Breast epithelium (tissue), 4 donors: ENCODE results near the gene MINDY2. TPM values are rescaled to one million over a fixed set of nuclear protein-coding genes. Genes with fewer than 3 reads are reported as not detected.

Experiments
- DNase-seq, 2 donors: peaks; one replicate each; pipeline ENCODE4 v3.0.0-alpha.2; 2019; ENCODE audit warnings: low spot score in 2 of 2
- H3K27ac ChIP-seq, 2 donors: fragments of 200-600 bp; sonication (generic) in 1 of 2; one replicate each; pipeline ENCODE4 v1.5.1; 2016 to 2019; ENCODE audit warnings: mild to moderate bottlenecking in 1 of 2
- H3K27me3 ChIP-seq, 2 donors: fragments of 200-600 bp; sonication (generic) in 1 of 2; one replicate each; pipeline versions ENCODE4 v1.5.1 to v1.6.0; 2017 to 2019; ENCODE audit warnings: control low read depth in 1 of 2, mild to moderate bottlenecking in 1 of 2
- H3K36me3 ChIP-seq: fragments of 200-600 bp; one replicate; pipeline ENCODE4 v1.5.1; 2019
- H3K4me1 ChIP-seq, 2 donors: fragments of 200-600 bp; sonication (generic); one replicate each; pipeline ENCODE4 v1.5.1; 2016 to 2019; ENCODE audit warnings: control low read depth in 1 of 2
- H3K4me3 ChIP-seq, 3 donors: fragments of 200-600 bp; sonication (generic); 1 replicate in 2 of 3; 2 replicates in 1 of 3; pipeline ENCODE4 v1.5.1; 2016 to 2019; ENCODE audit warnings: mild to moderate bottlenecking in 3 of 3, moderate library complexity in 2 of 3
- H3K9me3 ChIP-seq, 2 donors: fragments of 200-600 bp; sonication (generic) in 1 of 2; one replicate each; pipeline ENCODE4 v1.5.1; 2016 to 2019; ENCODE audit warnings: control low read depth in 1 of 2
- CTCF ChIP-seq, 3 donors: fragments of 450-650 bp; IDR thresholded peaks; one replicate each; pipeline ENCODE4 v1.5.1; 2016 to 2017; ENCODE audit warnings: antibody characterized with exemption in 3 of 3, mild to moderate bottlenecking in 3 of 3, moderate library complexity in 3 of 3
- POLR2A ChIP-seq: fragments of 450-650 bp; IDR thresholded peaks from one replicate; pipeline ENCODE4 v1.6.1; 2016; ENCODE audit warnings: antibody characterized with exemption, mild to moderate bottlenecking, moderate library complexity
- POLR2AphosphoS5 ChIP-seq, 3 donors: sonication (generic); formaldehyde crosslinking; IDR thresholded peaks; one replicate each; pipeline ENCODE4 v1.6.1; 2017; ENCODE audit warnings: antibody characterized with exemption in 3 of 3
- intact Hi-C: fragments of 100-400 bp; cut with DNase I; formaldehyde crosslinking; loops from one replicate; pipeline ENCODE4 v1.15.1; 2023; ENCODE audit warnings: low total_unique reads
- total RNA-seq, 3 donors: library from RNA; depleted of rRNA; stranded (reverse); fragments of >200 nt; gene quantifications; one replicate each; pipeline ENCODE4 v1.1.0, GENCODE V29; 2016

Gene MINDY2
- total RNA-seq, 3 donors from 2014 or later, result 11.8 to 22.5 (median 17.7) TPM

- intact Hi-C loops, result no loop called here
- no peaks in the 10 kb centered on the region for H3K9me3 ChIP-seq
- H3K27me3 ChIP-seq, result no peaks in the 10 kb centered on the region
- no peaks in the 10 kb centered on the region for H3K36me3 ChIP-seq
- no peak for DNase-seq
- H3K4me1 ChIP-seq, result no peaks in the 10 kb centered on the region
- H3K4me3 ChIP-seq, result no peak overlapping the region
- TF ChIP-seq POLR2A, result no peak
- TF ChIP-seq CTCF (IDR thresholded peaks at IDR 0.05), result no peak
- no peak for TF ChIP-seq POLR2AphosphoS5 (IDR thresholded peaks at IDR 0.05)
- H3K27ac ChIP-seq, result no peak overlapping the region
Measured at GRCh38 chr15:58732625-58733363, 38.3 kb upstream of the MINDY2 start.

GRCh38 chr15:58734859-58735258 is 36.2 kb upstream of the MINDY2 start:
- H3K4me3 ChIP-seq, result no peak overlapping the region
- TF ChIP-seq POLR2A (no peak), CTCF (IDR thresholded peaks at IDR 0.05) (no peak), POLR2AphosphoS5 (IDR thresholded peaks at IDR 0.05) (no peak)
- no peaks in the 10 kb centered on the region for H3K9me3 ChIP-seq
- no peaks in the 10 kb centered on the region for H3K36me3 ChIP-seq
- no peaks in the 10 kb centered on the region for H3K27me3 ChIP-seq
- no peak for DNase-seq
- H3K27ac ChIP-seq, result no peak overlapping the region
- H3K4me1 ChIP-seq, result peaks cover 0 to 4% of the 10 kb centered on the region in 2 donors
- intact Hi-C loops, result no loop called here

- H3K4me1 ChIP-seq, result peaks cover 0 to 4% of the 10 kb centered on the region in 2 donors
- TF ChIP-seq CTCF (IDR thresholded peaks at IDR 0.05), result no peak
- TF ChIP-seq POLR2AphosphoS5 (IDR thresholded peaks at IDR 0.05), result no peak
- TF ChIP-seq POLR2A, result no peak
- H3K36me3 ChIP-seq, result no peaks in the 10 kb centered on the region
- DNase-seq, result no peak
- H3K9me3 ChIP-seq, result no peaks in the 10 kb centered on the region
- no peak overlapping the region for H3K4me3 ChIP-seq
- H3K27me3 ChIP-seq, result no peaks in the 10 kb centered on the region
- H3K27ac ChIP-seq, result no peak overlapping the region
- intact Hi-C loops, result no loop called here
Measured at GRCh38 chr15:58736018-58736643, 35.0 kb upstream of the MINDY2 start.

GRCh38 chr15:58737298-58737697 is 33.8 kb upstream of the MINDY2 start:
- no peaks in the 10 kb centered on the region for H3K27me3 ChIP-seq
- DNase-seq, result no peak
- H3K9me3 ChIP-seq, result no peaks in the 10 kb centered on the region
- no peak overlapping the region for H3K27ac ChIP-seq
- peaks cover 0 to 4% of the 10 kb centered on the region in 2 donors for H3K4me1 ChIP-seq
- TF ChIP-seq CTCF (IDR thresholded peaks at IDR 0.05), result no peak
- TF ChIP-seq POLR2A, result no peak
- no peak for TF ChIP-seq POLR2AphosphoS5 (IDR thresholded peaks at IDR 0.05)
- H3K4me3 ChIP-seq, result no peak overlapping the region
- intact Hi-C loops, result no loop called here
- no peaks in the 10 kb centered on the region for H3K36me3 ChIP-seq

- H3K27ac ChIP-seq, result no peak overlapping the region
- no peaks in the 10 kb centered on the region for H3K27me3 ChIP-seq
- no peaks in the 10 kb centered on the region for H3K36me3 ChIP-seq
- intact Hi-C loops, result no loop called here
- no peak overlapping the region for H3K4me3 ChIP-seq
- DNase-seq, result no peak
- peaks cover 0 to 4% of the 10 kb centered on the region in 2 donors for H3K4me1 ChIP-seq
- TF ChIP-seq POLR2A (no peak), CTCF (IDR thresholded peaks at IDR 0.05) (no peak), POLR2AphosphoS5 (IDR thresholded peaks at IDR 0.05) (no peak)
- H3K9me3 ChIP-seq, result no peaks in the 10 kb centered on the region
Measured at GRCh38 chr15:58738046-58738707, 32.9 kb upstream of the MINDY2 start.
